CD4-positive, alpha-beta memory T cell (primary cell): ENCODE results near the gene ARF1. TPM values are rescaled to one million over a fixed set of nuclear protein-coding genes. Genes with fewer than 3 reads are reported as not detected.

Source experiments
- CTCF ChIA-PET: fragments of 350-600 bp; sonication (Branson Sonifier 250); formaldehyde crosslinking; loops from one replicate; lab custom pipeline; 2021; ENCODE audit warnings: inconsistent platforms; ENCODE audit not compliant: partially characterized antibody; lab: Charles Lee
- POLR2A ChIA-PET: fragments of 350-600 bp; sonication (Branson Sonifier 250); formaldehyde crosslinking; loops from one replicate; lab custom pipeline; 2021; ENCODE audit not compliant: partially characterized antibody; lab: Charles Lee
- DNase-seq, 5 donors: peaks; one replicate each; pipeline versions ENCODE4 v3.0.0 to v3.0.0-alpha.2; 2020 to 2022; ENCODE audit warnings: mixed read lengths in 1 of 5
- H3K27ac ChIP-seq: one replicate; pipeline ENCODE4 v1.7.0; 2013; ENCODE audit warnings: low read depth, low read length
- H3K27me3 ChIP-seq: 2 replicates; pipeline ENCODE4 v1.7.0; 2013; ENCODE audit warnings: mild to moderate bottlenecking, low read length, moderate library complexity; ENCODE audit not compliant: insufficient read depth
- H3K36me3 ChIP-seq: 2 replicates; pipeline ENCODE4 v1.7.0; 2013; ENCODE audit warnings: mild to moderate bottlenecking, low read length, moderate library complexity; ENCODE audit not compliant: insufficient read depth
- H3K4me1 ChIP-seq: 2 replicates; pipeline ENCODE4 v1.7.0; 2013; ENCODE audit warnings: mild to moderate bottlenecking, low read length, moderate library complexity; ENCODE audit not compliant: insufficient read depth
- H3K4me3 ChIP-seq, 2 donors: one replicate each; pipeline ENCODE4 v1.7.0; 2013; ENCODE audit warnings: low read length in 2 of 2, mild to moderate bottlenecking in 1 of 2
- H3K9me3 ChIP-seq, 2 donors: one replicate each; pipeline ENCODE4 v1.7.0; 2013; ENCODE audit warnings: low read length in 2 of 2, control low read depth in 1 of 2; ENCODE audit not compliant: control insufficient read depth in 1 of 2
- H3K27ac Mint-ChIP-seq, 7 donors: one replicate each; pipeline ENCODE4 v1.8.0; 2020 to 2021; ENCODE audit warnings: mixed read lengths in 7 of 7, mild to moderate bottlenecking in 6 of 7, inconsistent platforms in 3 of 7, moderate library complexity in 3 of 7
- H3K27me3 Mint-ChIP-seq, 2 donors: one replicate each; pipeline ENCODE4 v1.8.0; 2020 to 2021; ENCODE audit warnings: mixed read lengths in 2 of 2
- H3K36me3 Mint-ChIP-seq, 2 donors: one replicate each; pipeline ENCODE4 v1.8.0; 2020 to 2021; ENCODE audit warnings: mixed read lengths in 2 of 2, inconsistent platforms in 1 of 2, mild to moderate bottlenecking in 1 of 2
- H3K4me1 Mint-ChIP-seq, 4 donors: one replicate each; pipeline ENCODE4 v1.8.0; 2020 to 2021; ENCODE audit warnings: mixed read lengths in 4 of 4, mild to moderate bottlenecking in 1 of 4
- H3K4me3 Mint-ChIP-seq, 8 donors: one replicate each; pipeline ENCODE4 v1.8.0; 2020 to 2021; ENCODE audit warnings: mixed read lengths in 8 of 8, mild to moderate bottlenecking in 7 of 8, moderate library complexity in 6 of 8, inconsistent platforms in 3 of 8
- H3K9me3 Mint-ChIP-seq, 8 donors: one replicate each; pipeline ENCODE4 v1.8.0; 2020 to 2021; ENCODE audit warnings: mixed read lengths in 8 of 8, mild to moderate bottlenecking in 5 of 8, inconsistent platforms in 3 of 8, moderate library complexity in 1 of 8
- intact Hi-C: fragments of 100-400 bp; cut with micrococcal nuclease; formaldehyde crosslinking; loops from one replicate; pipeline ENCODE4 v1.15.1; 2023
- microRNA-seq: library from miRNA; unstranded; fragments of <30 nt; microRNA quantifications from one replicate; pipeline ENCODE4 v1.2.0, GENCODE V29; 2021; ENCODE audit warnings: borderline replicate concordance, borderline number of aligned reads, borderline microRNAs expressed, mixed read lengths
- polyA plus RNA-seq, 2 donors: library from polyadenylated mRNA; unstranded; fragments of 300-500 nt; fragmentation: Illumina TruSeq; gene quantifications; one replicate each; pipeline ENCODE4 v1.2.3, GENCODE V29; 2021
- total RNA-seq, 2 experiments: library from RNA; stranded (reverse); gene quantifications; one replicate each; pipeline ENCODE4 v1.2.3, GENCODE V29; 2021

ARF1 gene
- total and polyA plus RNA-seq, 4 experiments from 2014 or later = 265 to 600 (median 382) TPM

GRCh38 chr1:228147768-228148167 is 65.3 kb downstream of the ARF1 start:
- Mint-ChIP-seq H3K4me1 (peaks cover 10 to 26% (median 16%) of the 10 kb centered on the region in 4 donors), H3K27me3 (no peaks in the 10 kb centered on the region), H3K9me3 (no peaks in the 10 kb centered on the region), H3K27ac (peak overlapping the region in 1 of 7 donors; percentile 2), H3K36me3 (peaks cover 0 to 16% of the 10 kb centered on the region in 2 donors), H3K4me3 (no peak overlapping the region)
- Histone ChIP-seq H3K4me3 (no peak overlapping the region), H3K27me3 (no peaks in the 10 kb centered on the region), H3K9me3 (no peaks in the 10 kb centered on the region), H3K36me3 (peaks cover 40% of the 10 kb centered on the region), H3K27ac (no peak overlapping the region), H3K4me1 (peaks cover 28% of the 10 kb centered on the region)
- POLR2A ChIA-PET = interaction anchor here (2.0 kb wide), 1 partner anchor 17 kb away, joined by 7 read pairs; no protein-coding TSS in a partner anchor
- intact Hi-C loops = no loop called here
- DNase-seq = no peak
- CTCF ChIA-PET = no interaction called here

DNA sequence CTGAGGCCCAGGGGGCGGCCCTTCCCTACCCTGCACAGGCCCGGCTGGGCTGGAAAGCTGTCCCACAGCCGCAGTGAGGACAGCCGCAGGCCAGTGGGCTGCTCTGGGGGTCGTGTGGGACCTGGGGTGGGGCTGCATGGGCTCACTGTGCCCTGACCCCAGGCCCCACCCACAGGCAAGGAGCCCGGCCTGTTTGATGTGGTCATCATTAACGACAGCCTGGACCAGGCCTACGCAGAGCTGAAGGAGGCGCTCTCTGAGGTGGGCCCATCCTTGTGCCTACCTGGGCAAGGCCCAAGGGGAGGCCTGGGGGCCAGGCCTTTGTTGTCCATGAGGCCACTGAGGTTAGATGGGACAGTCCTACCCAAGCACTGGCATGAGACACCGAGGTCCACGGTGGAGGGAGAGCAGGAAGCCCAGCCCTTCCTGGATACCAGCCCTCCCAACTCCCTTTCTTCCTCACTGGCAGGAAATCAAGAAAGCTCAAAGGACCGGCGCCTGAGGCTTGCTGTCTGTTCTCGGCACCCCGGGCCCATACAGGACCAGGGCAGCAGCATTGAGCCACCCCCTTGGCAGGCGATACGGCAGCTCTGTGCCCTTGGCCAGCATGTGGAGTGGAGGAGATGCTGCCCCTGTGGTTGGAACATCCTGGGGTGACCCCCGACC is 65.8 kb downstream of the ARF1 start:
- peak in 1 of 5 donors; percentile 22 for DNase-seq
- Mint-ChIP-seq H3K27me3 (no peaks in the 10 kb centered on the region), H3K36me3 (peaks cover 0 to 15% of the 10 kb centered on the region in 2 donors), H3K4me3 (no peak overlapping the region), H3K9me3 (no peaks in the 10 kb centered on the region), H3K27ac (no peak overlapping the region), H3K4me1 (peaks cover 8 to 21% (median 11%) of the 10 kb centered on the region in 4 donors)
- no peaks in the 10 kb centered on the region for H3K27me3 ChIP-seq
- peaks cover 38% of the 10 kb centered on the region for H3K36me3 ChIP-seq
- H3K4me3 ChIP-seq = no peak overlapping the region
- no peaks in the 10 kb centered on the region for H3K9me3 ChIP-seq
- H3K4me1 ChIP-seq = peaks cover 23% of the 10 kb centered on the region
- no peak overlapping the region for H3K27ac ChIP-seq
- ChIA-PET CTCF (no interaction called here), POLR2A (interaction anchor here (2.0 kb wide), 1 partner anchor 16 kb away, joined by 7 read pairs; no protein-coding TSS in a partner anchor)
- intact Hi-C loops = no loop called here

Small RNAs within 50 kb of the gene (microRNA-seq; reads per million reads assigned to microRNA genes)
- gene MIR3620 = 0.72 reads per million

Other genes starting within 250 kb of the ARF1 start
- gene WNT9A, start 134.8 kb upstream of the ARF1 start, total RNA-seq = under 1 TPM; 0.08 to 0.15 TPM
- gene WNT9A, start 134.8 kb upstream of the ARF1 start, polyA plus RNA-seq = under 1 TPM in 1 of 2 donors, not detected in 1; 0.08 TPM
- gene WNT3A, start 75.7 kb upstream of the ARF1 start, total RNA-seq = not detected
- gene WNT3A, start 75.7 kb upstream of the ARF1 start, polyA plus RNA-seq = not detected
- gene C1orf35, start 20.6 kb downstream of the ARF1 start, total RNA-seq = 10 to 100 TPM; 28.5 to 30.7 TPM
- 10 to 100 TPM; 16.4 to 20.0 TPM for gene C1orf35, start 20.6 kb downstream of the ARF1 start, polyA plus RNA-seq
- 10 to 100 TPM; 57.8 to 64.5 TPM for gene MRPL55, start 26.6 kb downstream of the ARF1 start, total RNA-seq
- 100 to 1,000 TPM; 108 to 157 TPM for gene MRPL55, start 26.6 kb downstream of the ARF1 start, polyA plus RNA-seq
- gene GUK1, start 57.6 kb downstream of the ARF1 start, total RNA-seq = 100 to 1,000 TPM; 179 to 185 TPM
- 100 to 1,000 TPM; 382 to 488 TPM for gene GUK1, start 57.6 kb downstream of the ARF1 start, polyA plus RNA-seq
- under 1 TPM; 0.61 to 0.80 TPM for gene GJC2, start 67.2 kb downstream of the ARF1 start, total RNA-seq
- gene GJC2, start 67.2 kb downstream of the ARF1 start, polyA plus RNA-seq = not detected
- 10 to 100 TPM; 10.9 to 12.0 TPM for gene IBA57, start 83.1 kb downstream of the ARF1 start, total RNA-seq
- gene IBA57, start 83.1 kb downstream of the ARF1 start, polyA plus RNA-seq = 1 to 10 TPM; 1.3 to 2.9 TPM
- 10 to 100 TPM; 76.0 to 91.4 TPM for gene OBSCN, start 125.3 kb downstream of the ARF1 start, total RNA-seq
- 1 to 10 TPM in 1 of 2 donors, under 1 TPM in 1; 0.19 to 3.5 TPM for gene OBSCN, start 125.3 kb downstream of the ARF1 start, polyA plus RNA-seq